ENCODE data around the gene C1orf50.

DNA sequence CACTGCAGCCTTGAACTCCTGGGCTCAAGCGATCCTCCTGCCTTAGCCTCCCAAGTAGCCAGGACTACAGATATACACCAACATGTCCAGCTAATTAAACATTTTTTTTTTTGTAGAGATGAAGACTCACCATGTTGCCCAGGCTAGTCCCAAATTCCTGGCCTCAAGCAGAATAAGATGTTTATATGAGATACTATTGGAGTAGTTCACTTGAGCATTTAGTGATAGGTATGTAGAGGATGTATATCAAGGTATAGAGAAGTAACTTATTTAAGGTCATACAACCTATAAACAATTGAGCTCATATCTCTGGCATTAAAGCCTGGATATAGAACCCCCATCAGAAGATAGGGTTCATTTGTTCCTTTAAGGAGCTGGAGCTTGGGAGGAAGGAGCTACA, 13.1 kb downstream of the C1orf50 start:
- TF ChIP-seq SP1 (IDR thresholded peaks at IDR 0.05) (no peak), FOXM1 (IDR thresholded peaks at IDR 0.05; ENCODE audit: borderline replicate concordance) (no peak), FOXA1 (IDR thresholded peaks at IDR 0.05) (no peak), ELF4 (IDR thresholded peaks at IDR 0.05) (no peak), SUZ12 (IDR thresholded peaks at IDR 0.05) (no peak), TARDBP (IDR thresholded peaks at IDR 0.05) (no peak), NFRKB (IDR thresholded peaks at IDR 0.05) (no peak)
- TF ChIP-seq, protein P1, sequence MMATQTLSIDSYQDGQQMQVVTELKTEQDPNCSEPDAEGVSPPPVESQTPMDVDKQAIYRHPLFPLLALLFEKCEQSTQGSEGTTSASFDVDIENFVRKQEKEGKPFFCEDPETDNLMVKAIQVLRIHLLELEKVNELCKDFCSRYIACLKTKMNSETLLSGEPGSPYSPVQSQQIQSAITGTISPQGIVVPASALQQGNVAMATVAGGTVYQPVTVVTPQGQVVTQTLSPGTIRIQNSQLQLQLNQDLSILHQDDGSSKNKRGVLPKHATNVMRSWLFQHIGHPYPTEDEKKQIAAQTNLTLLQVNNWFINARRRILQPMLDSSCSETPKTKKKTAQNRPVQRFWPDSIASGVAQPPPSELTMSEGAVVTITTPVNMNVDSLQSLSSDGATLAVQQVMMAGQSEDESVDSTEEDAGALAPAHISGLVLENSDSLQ (IDR thresholded peaks at IDR 0.05), result no peak

Data from HEK293T (cell line).